ENCODE results near the gene SLC31A1. TPM values are rescaled to one million over a fixed set of nuclear protein-coding genes. Genes with fewer than 3 reads are reported as not detected.

SLC31A1 gene
- total and polyA plus RNA-seq, 10 donors, result 3.0 to 22.7 (median 18.6) TPM

DNA sequence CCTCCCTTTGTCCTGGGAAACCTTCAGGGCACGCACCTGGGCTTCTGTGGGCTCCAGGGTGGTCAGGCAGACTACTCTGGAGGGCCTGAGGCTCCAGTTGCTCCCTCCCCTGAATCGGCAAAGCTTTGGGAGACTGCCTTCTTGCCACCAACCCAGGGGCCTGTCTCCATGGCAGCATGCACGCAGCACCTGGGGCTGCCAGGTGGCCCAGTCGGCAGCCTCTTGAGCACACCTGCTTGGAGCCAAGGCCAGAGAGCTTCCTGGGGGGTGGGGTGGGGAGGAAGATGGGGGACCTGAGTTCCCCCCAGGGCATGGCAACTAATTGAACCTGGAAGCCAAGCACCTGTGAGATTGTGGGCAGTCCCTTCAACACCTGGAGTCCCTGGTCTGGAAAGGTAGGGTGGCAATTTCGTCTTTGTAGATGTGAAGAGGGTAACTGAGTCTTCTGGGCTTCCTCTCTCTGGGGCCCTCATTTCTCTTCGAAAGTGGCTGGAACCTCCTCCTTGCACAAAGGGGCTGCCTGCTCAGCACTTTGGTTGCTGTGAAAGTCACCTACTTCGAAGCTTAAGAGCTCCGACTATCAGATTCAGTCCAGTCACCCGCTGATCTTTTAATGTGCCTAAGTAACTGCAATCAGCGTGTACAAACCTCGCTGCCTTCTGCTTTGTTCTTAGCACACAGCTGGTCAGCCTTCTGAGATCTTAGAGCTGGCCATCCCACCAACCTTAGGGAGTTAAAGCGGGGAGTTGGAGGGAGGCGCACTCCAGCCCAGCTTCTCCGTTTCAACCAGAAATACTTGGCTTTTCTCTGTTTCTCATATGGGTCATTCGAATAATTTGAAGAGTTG is 77.8 kb downstream of the SLC31A1 start:
- 88 to 91% (median 89%) methylated on average over 13 to 15 of the region's 15 CpGs for WGBS, 5 donors
- TF ChIP-seq, protein P1, sequence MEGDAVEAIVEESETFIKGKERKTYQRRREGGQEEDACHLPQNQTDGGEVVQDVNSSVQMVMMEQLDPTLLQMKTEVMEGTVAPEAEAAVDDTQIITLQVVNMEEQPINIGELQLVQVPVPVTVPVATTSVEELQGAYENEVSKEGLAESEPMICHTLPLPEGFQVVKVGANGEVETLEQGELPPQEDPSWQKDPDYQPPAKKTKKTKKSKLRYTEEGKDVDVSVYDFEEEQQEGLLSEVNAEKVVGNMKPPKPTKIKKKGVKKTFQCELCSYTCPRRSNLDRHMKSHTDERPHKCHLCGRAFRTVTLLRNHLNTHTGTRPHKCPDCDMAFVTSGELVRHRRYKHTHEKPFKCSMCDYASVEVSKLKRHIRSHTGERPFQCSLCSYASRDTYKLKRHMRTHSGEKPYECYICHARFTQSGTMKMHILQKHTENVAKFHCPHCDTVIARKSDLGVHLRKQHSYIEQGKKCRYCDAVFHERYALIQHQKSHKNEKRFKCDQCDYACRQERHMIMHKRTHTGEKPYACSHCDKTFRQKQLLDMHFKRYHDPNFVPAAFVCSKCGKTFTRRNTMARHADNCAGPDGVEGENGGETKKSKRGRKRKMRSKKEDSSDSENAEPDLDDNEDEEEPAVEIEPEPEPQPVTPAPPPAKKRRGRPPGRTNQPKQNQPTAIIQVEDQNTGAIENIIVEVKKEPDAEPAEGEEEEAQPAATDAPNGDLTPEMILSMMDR (IDR thresholded peaks at IDR 0.05 in 8 of 11, conservative IDR thresholded peaks at IDR 0.05 in 3 of 11), result no peak
- TF ChIP-seq POLR2AphosphoS5 (IDR thresholded peaks at IDR 0.05), result no peak
- TF ChIP-seq POLR2A (IDR thresholded peaks at IDR 0.05), result no peak
- Histone ChIP-seq H3K27me3 (replicated peaks in 1 of 7) (peaks cover 0 to 4% (median 0%) of the 10 kb centered on the region in 7 donors), H3K4me1 (peaks cover 0 to 6% (median 0%) of the 10 kb centered on the region in 6 donors), H3K27ac (no peak overlapping the region), H3K36me3 (peaks cover 0 to 1% (median 0%) of the 10 kb centered on the region in 6 donors), H3K4me3 (no peak overlapping the region), H3K9me3 (no peaks in the 10 kb centered on the region)
- intact Hi-C loops (cut with DNase I; ENCODE audit: low total_unique reads), result no loop called here
- DNase-seq, result no peak

DNA sequence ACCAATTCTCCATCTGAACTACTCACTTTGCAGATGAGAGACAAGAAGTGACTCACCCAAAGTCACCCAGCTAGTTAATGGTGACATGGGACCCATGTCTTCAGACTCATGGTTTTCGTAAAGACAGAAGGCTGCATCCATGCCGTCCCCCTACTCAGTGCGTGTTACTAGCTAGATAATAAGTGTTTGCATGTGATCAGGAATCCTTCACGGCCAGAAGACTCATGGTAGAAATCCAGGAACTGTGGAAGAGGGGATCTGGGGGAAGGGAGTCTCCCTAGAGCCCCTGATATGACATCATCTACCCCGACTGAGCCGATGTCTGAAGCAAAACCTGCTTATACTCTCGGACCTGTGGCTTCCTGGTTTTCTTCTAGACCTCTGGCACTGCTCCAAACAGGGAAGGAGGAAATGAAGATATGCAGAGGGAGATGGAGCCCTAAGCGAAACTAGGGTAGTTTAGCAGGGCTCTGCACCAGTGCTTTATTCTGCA is 78.5 kb downstream of the SLC31A1 start:
- DNase-seq, result no peak

DNA sequence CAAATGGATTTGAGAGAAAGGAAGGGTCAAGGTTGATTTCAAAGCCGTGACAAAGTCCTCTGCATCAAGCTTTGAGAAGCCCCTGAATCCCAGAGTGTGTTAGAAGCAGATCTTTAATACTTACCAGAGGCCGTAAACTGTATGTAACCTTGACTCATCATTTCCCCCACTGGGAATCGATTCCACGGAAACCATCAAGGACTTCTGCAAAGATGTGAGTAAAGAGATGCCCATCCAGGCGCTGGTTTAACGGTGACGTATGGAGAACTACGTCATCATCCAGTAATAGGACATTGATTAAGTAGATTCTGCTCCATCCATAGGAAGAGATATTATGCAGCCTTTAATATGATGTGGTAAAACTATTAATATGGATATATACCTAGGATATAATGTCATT is 80.2 kb downstream of the SLC31A1 start:
- 73 to 82% (median 75%) methylated on average over 8 of the region's 8 CpGs for WGBS, 5 donors
- DNase-seq, result no peak
- H3K9me3 ChIP-seq, result no peaks in the 10 kb centered on the region
- intact Hi-C loops (cut with DNase I; ENCODE audit: low total_unique reads), result no loop called here
- H3K36me3 ChIP-seq, result no peaks in the 10 kb centered on the region
- H3K4me1 ChIP-seq, result peaks cover 0 to 6% (median 0%) of the 10 kb centered on the region in 6 donors
- H3K4me3 ChIP-seq, result no peak overlapping the region
- H3K27ac ChIP-seq, result no peak overlapping the region
- peaks cover 0 to 5% (median 0%) of the 10 kb centered on the region in 7 donors for H3K27me3 ChIP-seq (replicated peaks in 1 of 7)
- TF ChIP-seq POLR2A (IDR thresholded peaks at IDR 0.05), result no peak
- TF ChIP-seq, protein P1 (IDR thresholded peaks at IDR 0.05 in 8 of 11, conservative IDR thresholded peaks at IDR 0.05 in 3 of 11), result no peak
- TF ChIP-seq POLR2AphosphoS5 (IDR thresholded peaks at IDR 0.05), result no peak

More for the DNA sequence above, 78.5 kb downstream of the SLC31A1 start:
- H3K36me3 ChIP-seq, result no peaks in the 10 kb centered on the region
- no peak for TF ChIP-seq POLR2AphosphoS5 (IDR thresholded peaks at IDR 0.05)
- TF ChIP-seq, protein P1 (IDR thresholded peaks at IDR 0.05 in 8 of 11, conservative IDR thresholded peaks at IDR 0.05 in 3 of 11), result no peak
- TF ChIP-seq POLR2A (IDR thresholded peaks at IDR 0.05), result no peak
- H3K4me3 ChIP-seq, result no peak overlapping the region
- H3K27me3 ChIP-seq (replicated peaks in 1 of 7), result peaks cover 0 to 5% (median 0%) of the 10 kb centered on the region in 7 donors
- H3K9me3 ChIP-seq, result no peaks in the 10 kb centered on the region
- WGBS, 5 donors, result 32 to 41% (median 34%) methylated on average over 8 of the region's 8 CpGs
- intact Hi-C loops (cut with DNase I; ENCODE audit: low total_unique reads), result no loop called here
- no peak overlapping the region for H3K27ac ChIP-seq
- H3K4me1 ChIP-seq, result peaks cover 0 to 6% (median 0%) of the 10 kb centered on the region in 6 donors

DNA sequence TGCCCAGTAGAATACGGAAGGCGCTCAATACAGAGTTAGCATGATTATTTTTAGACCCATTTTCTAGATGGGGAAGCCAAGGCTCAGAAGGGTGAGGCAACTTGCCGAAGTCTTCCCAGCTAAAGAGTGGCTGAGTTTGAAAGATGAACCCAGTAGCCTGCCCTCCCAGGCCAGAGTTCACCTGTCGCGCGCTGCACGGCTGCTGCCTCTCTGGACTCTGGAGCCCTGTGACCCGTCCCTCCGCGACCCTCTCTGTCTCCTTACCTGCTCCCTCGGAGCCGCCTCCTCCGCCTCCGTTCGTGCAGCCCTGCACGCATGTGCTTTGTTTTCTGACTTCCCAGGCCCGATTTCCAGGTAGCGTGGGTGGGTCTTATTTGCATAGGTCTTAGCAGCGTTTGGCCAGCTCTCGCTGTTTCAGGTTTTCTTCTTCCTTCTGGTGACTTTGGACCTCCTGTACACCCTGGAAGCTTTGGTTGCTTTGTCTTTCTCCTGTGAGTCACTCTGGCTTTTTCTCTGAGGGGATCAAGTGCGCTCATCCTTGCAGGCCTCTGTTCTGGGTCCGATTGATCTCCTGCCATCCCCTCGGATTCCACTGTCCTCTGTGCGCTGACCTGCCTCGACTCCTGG is 81.6 kb downstream of the SLC31A1 start, which contains the start of gene RNF183:
RNF183 (minus strand) TSS at position 585 of the 627 bp plus-strand sequence. CDS start 5,192 bp downstream, outside the sequence.
- Histone ChIP-seq H3K4me3 (no peak within 1 kb of the TSS), H3K36me3 (no peaks in the 10 kb centered on the region), H3K9me3 (no peaks in the 10 kb centered on the region), H3K4me1 (peaks cover 0 to 6% (median 0%) of the 10 kb centered on the region in 6 donors), H3K27me3 (replicated peaks in 1 of 7) (peaks cover 0 to 5% (median 0%) of the 10 kb centered on the region in 7 donors), H3K27ac (no peak within 1 kb of the TSS)
- WGBS, 5 donors, result 85 to 91% (median 88%) methylated on average over 25 of the region's 25 CpGs
- TF ChIP-seq, protein P1 (IDR thresholded peaks at IDR 0.05 in 8 of 11, conservative IDR thresholded peaks at IDR 0.05 in 3 of 11), result no peak
- TF ChIP-seq POLR2AphosphoS5 (IDR thresholded peaks at IDR 0.05) (no peak), POLR2A (IDR thresholded peaks at IDR 0.05) (no peak)
- intact Hi-C loops (cut with DNase I; ENCODE audit: low total_unique reads), result no loop called here
- no peak for DNase-seq
